ENCODE results near the gene ZNF674. TPM values are rescaled to one million over a fixed set of nuclear protein-coding genes. Genes with fewer than 3 reads are reported as not detected.

ZNF674 gene
- total and polyA plus RNA-seq, 2 donors (not counting 3 experiments of a cell fraction or from before 2014, with no cell fraction given), result 2.5 to 6.7 TPM

DNA sequence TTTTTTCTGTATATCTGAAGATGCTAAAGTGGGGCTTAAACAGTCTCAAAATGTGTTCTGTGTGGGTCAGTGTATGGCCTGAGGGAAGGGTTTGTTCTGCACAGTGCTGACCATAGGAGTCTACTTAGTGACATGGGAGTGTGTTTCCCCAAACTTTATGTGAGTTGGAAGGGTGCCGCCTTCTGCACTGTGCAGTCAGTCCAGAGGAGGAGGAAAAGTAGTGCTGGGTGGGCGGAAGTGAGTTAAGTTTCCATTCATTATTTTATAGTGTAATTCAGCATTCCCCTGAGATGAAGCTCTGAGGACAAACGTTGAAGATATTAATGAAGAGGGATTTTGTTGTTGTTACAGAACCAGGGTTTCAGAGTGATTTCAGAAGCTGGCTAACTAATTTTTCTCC, 31.2 kb upstream of the ZNF674 start:
- Histone ChIP-seq H4K20me1 (replicated peaks; ENCODE audit: control insufficient read depth, extremely low read depth, insufficient read depth, low read length) (no peaks in the 10 kb centered on the region), H3K4me1 (ENCODE audit: control insufficient read depth, extremely low read depth, insufficient read depth, low read length) (peaks cover 30% of the 10 kb centered on the region), H2AFZ (ENCODE audit: low read depth, low read length) (no peak overlapping the region), H3K27me3 (ENCODE audit: control insufficient read depth in 2 of 2, insufficient read depth in 2 of 2, low read length in 2 of 2) (no peaks in the 10 kb centered on the region), H3K36me3 (ENCODE audit: control insufficient read depth in 2 of 2, extremely low read depth in 1 of 2, insufficient read depth in 2 of 2, low read length in 2 of 2) (no peaks in the 10 kb centered on the region), H3K9me3 (replicated peaks; ENCODE audit: control insufficient read depth, insufficient read depth, low read length) (no peaks in the 10 kb centered on the region), H3K27ac (ENCODE audit: insufficient read depth, low read depth, low read length) (no peak overlapping the region), H3K4me3 (replicated peaks in 1 of 3; ENCODE audit: insufficient read depth in 1 of 3, low read depth in 1 of 3, low read length in 3 of 3) (peak overlapping the region; percentile 48 to 61 (median 61)), H3K4me2 (ENCODE audit: insufficient read depth, low read length) (peak overlapping the region; percentile 76), H3K9ac (replicated peaks; ENCODE audit: extremely low read depth, insufficient read depth, low read length) (no peak overlapping the region), H3K9me1 (replicated peaks; ENCODE audit: control insufficient read depth, extremely low read depth, insufficient read depth, low read length) (no peaks in the 10 kb centered on the region), H3K79me2 (ENCODE audit: control insufficient read depth, insufficient read depth, low read length) (peaks cover 5% of the 10 kb centered on the region)
- intact Hi-C loops (cut with micrococcal nuclease), result loop anchor here (10.0 kb wide), 1 partner anchor 218 kb away; no protein-coding TSS in a partner anchor
- ChIA-PET CTCF (interaction anchor here (1.4 to 4.0 kb wide), 2 partner anchors 10 to 22 kb away, joined by 6 to 11 read pairs; no protein-coding TSS in a partner anchor), POLR2A (interaction anchor here (0.6 to 1.2 kb wide), 2 partner anchors 11 to 19 kb away, joined by 3 to 4 read pairs; no protein-coding TSS in a partner anchor)
- dilution Hi-C loops (cut with MboI; ENCODE audit: extremely low pct_ligation_motif_present, low sequenced_read_pairs), result no loop called here
- DNase-seq (ENCODE audit: low read depth, low spot score) (peak; percentile 29), FAIRE-seq (peak; percentile 79)
- no TSS peak for BruUV-seq (replicated peaks)
- TF ChIP-seq FOS (IDR thresholded peaks at IDR 0.05; ENCODE audit: borderline replicate concordance, insufficient read depth, low read length) (no peak), GATA2 (IDR thresholded peaks at IDR 0.05; ENCODE audit: insufficient read depth, insufficient read length, low read depth, low read length) (no peak), POLR2A (IDR thresholded peaks at IDR 0.05; ENCODE audit: low read depth, low read length) (no peak), POLR2AphosphoS5 (IDR thresholded peaks at IDR 0.05; ENCODE audit: insufficient read depth, low read depth, low read length) (no peak), MYC (IDR thresholded peaks at IDR 0.05; ENCODE audit: low read depth, low read length) (no peak), EZH2 (IDR thresholded peaks at IDR 0.05; ENCODE audit: borderline replicate concordance, low read depth, low read length, severe bottlenecking) (no peak), JUN (IDR thresholded peaks at IDR 0.05; ENCODE audit: borderline replicate concordance, insufficient read depth, insufficient read length, low read depth) (no peak)
- TF ChIP-seq, protein P1, sequence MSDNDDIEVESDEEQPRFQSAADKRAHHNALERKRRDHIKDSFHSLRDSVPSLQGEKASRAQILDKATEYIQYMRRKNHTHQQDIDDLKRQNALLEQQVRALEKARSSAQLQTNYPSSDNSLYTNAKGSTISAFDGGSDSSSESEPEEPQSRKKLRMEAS (IDR thresholded peaks at IDR 0.05; ENCODE audit: insufficient read depth, insufficient read length), result no peak
- TF ChIP-seq, protein P2, sequence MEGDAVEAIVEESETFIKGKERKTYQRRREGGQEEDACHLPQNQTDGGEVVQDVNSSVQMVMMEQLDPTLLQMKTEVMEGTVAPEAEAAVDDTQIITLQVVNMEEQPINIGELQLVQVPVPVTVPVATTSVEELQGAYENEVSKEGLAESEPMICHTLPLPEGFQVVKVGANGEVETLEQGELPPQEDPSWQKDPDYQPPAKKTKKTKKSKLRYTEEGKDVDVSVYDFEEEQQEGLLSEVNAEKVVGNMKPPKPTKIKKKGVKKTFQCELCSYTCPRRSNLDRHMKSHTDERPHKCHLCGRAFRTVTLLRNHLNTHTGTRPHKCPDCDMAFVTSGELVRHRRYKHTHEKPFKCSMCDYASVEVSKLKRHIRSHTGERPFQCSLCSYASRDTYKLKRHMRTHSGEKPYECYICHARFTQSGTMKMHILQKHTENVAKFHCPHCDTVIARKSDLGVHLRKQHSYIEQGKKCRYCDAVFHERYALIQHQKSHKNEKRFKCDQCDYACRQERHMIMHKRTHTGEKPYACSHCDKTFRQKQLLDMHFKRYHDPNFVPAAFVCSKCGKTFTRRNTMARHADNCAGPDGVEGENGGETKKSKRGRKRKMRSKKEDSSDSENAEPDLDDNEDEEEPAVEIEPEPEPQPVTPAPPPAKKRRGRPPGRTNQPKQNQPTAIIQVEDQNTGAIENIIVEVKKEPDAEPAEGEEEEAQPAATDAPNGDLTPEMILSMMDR (IDR thresholded peaks at IDR 0.05; ENCODE audit: extremely low read depth in 1 of 2, insufficient read depth in 1 of 2, low read depth in 1 of 2, low read length in 2 of 2), result no peak

Measured in endothelial cell of umbilical vein (primary cell).